ENCODE data around the gene SCN4A. TPM values are rescaled to one million over a fixed set of nuclear protein-coding genes. Genes with fewer than 3 reads are reported as not detected.
A peak's percentile ranks its signal among the peaks of the same experiment; 100 is the strongest.

The SCN4A gene
- total RNA-seq, 4 donors from 2014 or later, result under 0.01 to 0.71 (median 0.20) TPM

DNA sequence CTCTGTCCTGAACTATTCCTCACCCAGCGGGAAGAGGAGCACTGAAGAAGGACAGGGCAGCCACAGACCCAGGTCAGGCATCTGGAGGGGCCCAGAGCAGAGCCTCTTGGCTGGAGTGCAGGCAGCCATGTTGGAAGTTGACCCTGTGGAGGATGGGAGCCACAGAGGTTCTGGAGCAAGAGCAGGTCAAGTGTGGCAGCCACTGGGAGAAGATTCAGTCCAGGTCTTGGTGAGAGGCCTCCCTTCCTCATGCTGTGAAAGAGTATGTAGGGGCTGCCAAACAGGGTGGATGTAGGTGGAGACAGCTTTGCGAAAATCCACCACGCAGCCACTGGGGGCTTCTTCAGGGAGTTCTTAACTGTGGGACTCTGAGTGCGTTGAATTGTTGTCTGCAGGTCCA lies 40.0 kb downstream of the SCN4A start:
- Histone ChIP-seq H3K36me3 (peaks cover 0 to 13% (median 0%) of the 10 kb centered on the region in 4 donors), H3K9me3 (no peaks in the 10 kb centered on the region), H3K4me1 (peaks cover 5 to 20% (median 16%) of the 10 kb centered on the region in 4 donors), H3K4me3 (no peak overlapping the region), H3K27me3 (no peaks in the 10 kb centered on the region), H3K27ac (replicated peaks in 1 of 4) (no peak overlapping the region)
- intact Hi-C loops (cut with DNase I), result no loop called here
- WGBS, result 87% methylated on average over 4 of the region's 4 CpGs
- TF ChIP-seq EP300 (IDR thresholded peaks at IDR 0.05) (no peak), POLR2AphosphoS5 (IDR thresholded peaks at IDR 0.05) (no peak), POLR2A (IDR thresholded peaks at IDR 0.05; ENCODE audit: low read depth) (no peak)
- TF ChIP-seq, protein P1, sequence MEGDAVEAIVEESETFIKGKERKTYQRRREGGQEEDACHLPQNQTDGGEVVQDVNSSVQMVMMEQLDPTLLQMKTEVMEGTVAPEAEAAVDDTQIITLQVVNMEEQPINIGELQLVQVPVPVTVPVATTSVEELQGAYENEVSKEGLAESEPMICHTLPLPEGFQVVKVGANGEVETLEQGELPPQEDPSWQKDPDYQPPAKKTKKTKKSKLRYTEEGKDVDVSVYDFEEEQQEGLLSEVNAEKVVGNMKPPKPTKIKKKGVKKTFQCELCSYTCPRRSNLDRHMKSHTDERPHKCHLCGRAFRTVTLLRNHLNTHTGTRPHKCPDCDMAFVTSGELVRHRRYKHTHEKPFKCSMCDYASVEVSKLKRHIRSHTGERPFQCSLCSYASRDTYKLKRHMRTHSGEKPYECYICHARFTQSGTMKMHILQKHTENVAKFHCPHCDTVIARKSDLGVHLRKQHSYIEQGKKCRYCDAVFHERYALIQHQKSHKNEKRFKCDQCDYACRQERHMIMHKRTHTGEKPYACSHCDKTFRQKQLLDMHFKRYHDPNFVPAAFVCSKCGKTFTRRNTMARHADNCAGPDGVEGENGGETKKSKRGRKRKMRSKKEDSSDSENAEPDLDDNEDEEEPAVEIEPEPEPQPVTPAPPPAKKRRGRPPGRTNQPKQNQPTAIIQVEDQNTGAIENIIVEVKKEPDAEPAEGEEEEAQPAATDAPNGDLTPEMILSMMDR (IDR thresholded peaks at IDR 0.05), result no peak
- no peak for DNase-seq (ENCODE audit: extremely low spot score)

DNA sequence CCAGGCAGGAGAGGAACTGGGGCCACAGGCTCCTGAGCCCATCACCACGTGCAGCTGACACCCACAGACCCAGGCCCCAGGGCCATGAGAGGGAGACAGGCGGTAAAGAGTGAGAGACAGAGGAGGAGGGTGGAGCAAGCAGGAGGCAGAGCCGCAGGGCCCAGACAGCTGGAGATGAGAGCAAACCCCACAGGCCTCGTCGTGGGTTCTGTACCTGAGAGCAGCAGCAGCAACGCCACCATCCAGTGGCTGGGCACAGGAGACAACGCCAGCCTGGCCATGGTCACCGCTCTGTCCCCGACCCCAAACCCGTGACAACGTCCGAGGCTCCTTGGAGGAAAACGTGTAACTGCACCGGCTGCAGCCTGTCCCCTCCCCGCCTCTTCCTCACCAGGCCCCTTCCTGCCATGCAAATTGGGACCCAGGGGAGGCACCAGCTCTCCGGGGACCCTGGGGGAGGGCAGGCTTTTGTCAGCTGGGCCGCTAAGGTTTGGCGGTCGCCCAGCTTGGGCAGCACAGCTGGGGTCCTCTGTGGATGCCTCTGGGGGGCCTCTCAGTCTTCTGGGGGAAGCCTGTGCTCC lies 40.6 kb downstream of the SCN4A start, which contains the start of gene CD79B:
TSS of gene CD79B (minus strand) at position 351 of the 581 bp plus-strand sequence. CDS start at position 281, 70 bp downstream.
- peak within 1 kb of the TSS; percentile 35 to 64 (median 42) for H3K27ac ChIP-seq (replicated peaks in 1 of 4)
- peak within 1 kb of the TSS in 3 of 4 donors; percentile 5 to 30 (median 10) for H3K4me3 ChIP-seq

DNA sequence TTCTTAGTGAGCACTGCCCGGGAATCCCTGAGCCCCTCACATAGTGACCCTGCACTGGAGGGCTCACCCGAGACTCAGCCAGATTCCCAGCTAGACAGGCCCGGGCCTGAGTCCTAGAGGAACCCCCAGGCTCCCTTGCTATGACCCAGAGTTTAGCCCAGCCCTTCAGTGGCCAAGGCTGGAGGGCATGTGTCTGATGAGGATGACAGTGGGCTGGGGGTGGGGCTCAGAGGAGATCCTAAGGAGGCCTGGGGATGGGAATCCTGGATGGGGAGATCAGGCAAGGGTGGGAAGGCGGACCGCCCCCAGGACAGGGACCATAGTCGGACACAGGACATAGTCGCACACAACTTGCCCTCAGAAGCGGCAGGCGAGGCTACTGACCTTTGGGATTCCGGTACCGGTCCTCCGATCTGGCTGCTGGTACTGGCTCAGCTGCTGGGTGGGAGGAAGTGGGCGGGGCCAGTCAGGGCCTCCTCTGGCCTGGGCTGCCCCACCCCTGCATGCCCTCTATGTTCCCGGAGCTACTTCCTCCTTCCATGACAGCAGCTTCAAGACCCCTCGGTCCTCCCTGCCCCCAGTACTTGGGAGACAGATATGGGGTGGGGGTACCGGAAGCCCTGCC lies 41.7 kb downstream of the SCN4A start:
- Histone ChIP-seq H3K27me3 (no peaks in the 10 kb centered on the region), H3K4me3 (peak overlapping the region in 3 of 4 donors; percentile 5 to 30 (median 10)), H3K9me3 (no peaks in the 10 kb centered on the region), H3K4me1 (peaks cover 5 to 20% (median 16%) of the 10 kb centered on the region in 4 donors), H3K27ac (replicated peaks in 1 of 4) (peak overlapping the region; percentile 35 to 64 (median 42)), H3K36me3 (peaks cover 0 to 13% (median 0%) of the 10 kb centered on the region in 4 donors)
- WGBS, result 62% methylated on average over 16 of the region's 16 CpGs
- DNase-seq (ENCODE audit: extremely low spot score), result no peak
- TF ChIP-seq, protein P1 (IDR thresholded peaks at IDR 0.05), result no peak
- TF ChIP-seq POLR2AphosphoS5 (IDR thresholded peaks at IDR 0.05), result peak in 1 of 2 donors; percentile 25
- intact Hi-C loops (cut with DNase I), result no loop called here

More for the DNA sequence above, 40.6 kb downstream of the SCN4A start, which contains the start of gene CD79B:
- peaks cover 5 to 20% (median 16%) of the 10 kb centered on the region in 4 donors for H3K4me1 ChIP-seq
- DNase-seq (ENCODE audit: extremely low spot score), result no peak
- no peaks in the 10 kb centered on the region for H3K9me3 ChIP-seq
- 87% methylated on average over 15 of the region's 19 CpGs for WGBS
- H3K36me3 ChIP-seq, result peaks cover 0 to 13% (median 0%) of the 10 kb centered on the region in 4 donors
- TF ChIP-seq POLR2A (IDR thresholded peaks at IDR 0.05; ENCODE audit: low read depth) (no peak), POLR2AphosphoS5 (IDR thresholded peaks at IDR 0.05) (no peak), EP300 (IDR thresholded peaks at IDR 0.05) (no peak)
- TF ChIP-seq, protein P1 (IDR thresholded peaks at IDR 0.05), result no peak
- no peaks in the 10 kb centered on the region for H3K27me3 ChIP-seq
- intact Hi-C loops (cut with DNase I), result no loop called here

DNA sequence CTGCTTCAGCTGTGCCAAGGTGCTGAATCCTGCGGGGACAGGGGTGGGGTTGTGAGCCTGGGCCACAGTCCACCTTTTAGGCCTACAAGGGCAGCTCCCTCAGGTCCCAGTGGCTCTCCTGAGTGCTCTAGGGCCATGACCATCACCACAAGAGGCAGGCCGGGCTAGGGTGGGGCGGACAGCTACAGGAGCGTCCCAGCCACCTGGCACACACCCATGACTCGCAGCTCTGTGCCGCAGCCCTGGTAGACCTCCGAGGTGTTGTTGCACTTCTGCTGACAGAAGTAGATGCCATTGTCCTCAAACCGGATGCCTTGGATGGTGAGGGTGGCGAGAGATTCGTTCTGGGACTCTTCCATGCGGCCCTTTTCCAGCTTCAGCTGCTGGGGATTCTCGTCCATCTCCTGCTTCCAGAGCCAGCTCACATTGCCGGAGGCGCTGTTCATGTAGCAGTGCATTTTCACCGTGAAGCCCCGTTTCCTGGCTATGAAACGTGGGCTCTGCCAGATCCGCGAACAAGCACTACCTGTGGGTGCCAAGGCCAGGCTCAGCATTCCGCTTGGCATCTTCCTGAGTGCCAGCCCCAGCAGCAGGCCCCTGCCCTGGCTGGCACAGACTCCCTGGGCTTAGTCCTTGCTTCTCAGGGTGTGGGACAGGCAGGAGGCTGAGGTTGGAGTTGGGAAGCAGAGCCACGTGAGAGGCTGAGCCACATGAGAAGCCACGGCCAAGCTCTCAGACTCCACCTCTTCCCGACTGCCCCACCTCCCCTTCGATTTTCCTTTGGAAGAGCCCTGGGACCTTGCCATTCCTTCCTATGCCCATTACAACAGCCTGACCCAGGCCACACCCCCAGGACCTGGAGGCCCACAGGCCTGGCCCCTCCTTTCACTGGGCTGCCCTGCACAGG lies 42.6 kb downstream of the SCN4A start:
- peak overlapping the region in 3 of 4 donors; percentile 3 to 64 (median 40) for H3K27ac ChIP-seq (replicated peaks in 1 of 4)
- DNase-seq (ENCODE audit: extremely low spot score), result no peak
- H3K4me1 ChIP-seq, result peaks cover 5 to 20% (median 16%) of the 10 kb centered on the region in 4 donors
- WGBS, result 84% methylated on average over 14 of the region's 24 CpGs
- peaks cover 0 to 13% (median 0%) of the 10 kb centered on the region in 4 donors for H3K36me3 ChIP-seq
- intact Hi-C loops (cut with DNase I), result no loop called here
- TF ChIP-seq, protein P1 (IDR thresholded peaks at IDR 0.05), result no peak
- TF ChIP-seq POLR2A (IDR thresholded peaks at IDR 0.05; ENCODE audit: low read depth), result no peak
- TF ChIP-seq POLR2AphosphoS5 (IDR thresholded peaks at IDR 0.05), result peak in 1 of 2 donors; percentile 43
- H3K4me3 ChIP-seq, result peak overlapping the region in 1 of 4 donors; percentile 16
- no peaks in the 10 kb centered on the region for H3K27me3 ChIP-seq
- H3K9me3 ChIP-seq, result no peaks in the 10 kb centered on the region

Data from esophagus muscularis mucosa (tissue), 4 donors.